NT2/D1 (cell line): ENCODE results near the gene KCNQ1.

Experiments
- DNase-seq: peaks from one replicate; pipeline ENCODE4 v3.0.0-alpha.2; 2011; ENCODE audit warnings: low read depth, low spot score
- H3K27me3 ChIP-seq: 2 replicates; pipeline ENCODE4 v1.6.0; 2011; ENCODE audit warnings: mild to moderate bottlenecking; ENCODE audit not compliant: insufficient read length, insufficient read depth
- H3K36me3 ChIP-seq: 2 replicates; pipeline ENCODE4 v1.6.1; 2011; ENCODE audit warnings: mild to moderate bottlenecking, low read length, mixed read lengths; ENCODE audit not compliant: insufficient read depth, insufficient read length
- H3K4me1 ChIP-seq: 2 replicates; pipeline ENCODE4 v1.5.1; 2011; ENCODE audit not compliant: insufficient read depth, insufficient read length
- H3K4me3 ChIP-seq: 2 replicates; pipeline ENCODE4 v1.5.1; 2011; ENCODE audit warnings: low read depth; ENCODE audit not compliant: insufficient read length
- H3K9ac ChIP-seq: 2 replicates; pipeline ENCODE4 v1.6.0; 2011; ENCODE audit warnings: low read depth; ENCODE audit not compliant: insufficient read length
- H3K9me3 ChIP-seq: 2 replicates; pipeline ENCODE4 v1.5.1; 2011; ENCODE audit warnings: mild to moderate bottlenecking, low read length; ENCODE audit not compliant: insufficient read depth
- SUZ12 ChIP-seq: IDR thresholded peaks from 2 replicates; pipeline ENCODE4 v1.6.1; 2011; ENCODE audit not compliant: insufficient read length, insufficient read depth; ENCODE audit errors: extremely low read depth
- YY1 ChIP-seq: IDR thresholded peaks from 2 replicates; pipeline ENCODE4 v1.6.1; 2011; ENCODE audit not compliant: insufficient read length, insufficient read depth
- ZNF274 ChIP-seq: IDR thresholded peaks from 2 replicates; pipeline ENCODE4 v1.6.1; 2011; ENCODE audit warnings: mild to moderate bottlenecking, low read depth, low read length

KCNQ1 gene

GRCh38 chr11:2423157-2424025, 21.4 kb upstream of the KCNQ1 start:
- H3K36me3 ChIP-seq: no peaks in the 10 kb centered on the region

GRCh38 chr11:2424811-2425495, 19.9 kb upstream of the KCNQ1 start:
- Histone ChIP-seq H3K27me3 (no peaks in the 10 kb centered on the region), H3K4me3 (no peak overlapping the region), H3K9me3 (no peaks in the 10 kb centered on the region), H3K4me1 (peaks cover 9% of the 10 kb centered on the region), H3K9ac (no peak overlapping the region), H3K36me3 (no peaks in the 10 kb centered on the region)
- DNase-seq: no peak
- TF ChIP-seq YY1 (no peak), SUZ12 (no peak), ZNF274 (no peak)

More at GRCh38 chr11:2423157-2424025, 21.4 kb upstream of the KCNQ1 start:
- no peak for TF ChIP-seq SUZ12
- no peak for TF ChIP-seq ZNF274
- TF ChIP-seq YY1: no peak
- peaks cover 9% of the 10 kb centered on the region for H3K4me1 ChIP-seq
- no peak overlapping the region for H3K9ac ChIP-seq
- no peak for DNase-seq
- no peaks in the 10 kb centered on the region for H3K9me3 ChIP-seq
- H3K4me3 ChIP-seq: no peak overlapping the region
- H3K27me3 ChIP-seq: no peaks in the 10 kb centered on the region

GRCh38 chr11:2425506-2425905, 19.3 kb upstream of the KCNQ1 start:
- no peak for TF ChIP-seq ZNF274
- TF ChIP-seq SUZ12: no peak
- TF ChIP-seq YY1: no peak
- H3K9ac ChIP-seq: no peak overlapping the region
- DNase-seq: no peak

GRCh38 chr11:2426221-2426620, 18.6 kb upstream of the KCNQ1 start:
- Histone ChIP-seq H3K9me3 (no peaks in the 10 kb centered on the region), H3K9ac (no peak overlapping the region), H3K27me3 (no peaks in the 10 kb centered on the region), H3K4me3 (no peak overlapping the region), H3K4me1 (no peaks in the 10 kb centered on the region), H3K36me3 (no peaks in the 10 kb centered on the region)
- TF ChIP-seq YY1: no peak
- DNase-seq: no peak

More at GRCh38 chr11:2425506-2425905, 19.3 kb upstream of the KCNQ1 start:
- peaks cover 5% of the 10 kb centered on the region for H3K4me1 ChIP-seq
- H3K27me3 ChIP-seq: no peaks in the 10 kb centered on the region
- H3K4me3 ChIP-seq: no peak overlapping the region
- no peaks in the 10 kb centered on the region for H3K36me3 ChIP-seq
- H3K9me3 ChIP-seq: no peaks in the 10 kb centered on the region

GRCh38 chr11:2426826-2427521, 17.8 kb upstream of the KCNQ1 start:
- no peak for TF ChIP-seq YY1
- TF ChIP-seq ZNF274: no peak
- no peak for TF ChIP-seq SUZ12
- H3K9ac ChIP-seq: peak overlapping the region; percentile 17
- no peaks in the 10 kb centered on the region for H3K27me3 ChIP-seq
- no peaks in the 10 kb centered on the region for H3K9me3 ChIP-seq
- H3K4me3 ChIP-seq: no peak overlapping the region
- no peaks in the 10 kb centered on the region for H3K4me1 ChIP-seq
- H3K36me3 ChIP-seq: no peaks in the 10 kb centered on the region
- no peak for DNase-seq

GRCh38 chr11:2427721-2428321, 17.0 kb upstream of the KCNQ1 start:
- DNase-seq: no peak
- Histone ChIP-seq H3K9me3 (no peaks in the 10 kb centered on the region), H3K4me3 (no peak overlapping the region), H3K27me3 (no peaks in the 10 kb centered on the region), H3K9ac (no peak overlapping the region), H3K36me3 (no peaks in the 10 kb centered on the region), H3K4me1 (no peaks in the 10 kb centered on the region)
- TF ChIP-seq SUZ12 (no peak), YY1 (no peak), ZNF274 (no peak)

- peaks cover 4% of the 10 kb centered on the region for H3K27me3 ChIP-seq
- H3K4me3 ChIP-seq: no peak overlapping the region
- H3K9ac ChIP-seq: no peak overlapping the region
- TF ChIP-seq YY1 (no peak), SUZ12 (no peak), ZNF274 (no peak)
- no peaks in the 10 kb centered on the region for H3K36me3 ChIP-seq
- no peaks in the 10 kb centered on the region for H3K9me3 ChIP-seq
- no peaks in the 10 kb centered on the region for H3K4me1 ChIP-seq
- DNase-seq: peak; percentile 60
Measured at GRCh38 chr11:2428322-2428795, 16.4 kb upstream of the KCNQ1 start.
